ENCODE results near the gene MATN1. TPM values are rescaled to one million over a fixed set of nuclear protein-coding genes. Genes with fewer than 3 reads are reported as not detected.

Gene MATN1
- total RNA-seq, 4 donors from 2014 or later, result 0.98 TPM; not detected in 3

DNA sequence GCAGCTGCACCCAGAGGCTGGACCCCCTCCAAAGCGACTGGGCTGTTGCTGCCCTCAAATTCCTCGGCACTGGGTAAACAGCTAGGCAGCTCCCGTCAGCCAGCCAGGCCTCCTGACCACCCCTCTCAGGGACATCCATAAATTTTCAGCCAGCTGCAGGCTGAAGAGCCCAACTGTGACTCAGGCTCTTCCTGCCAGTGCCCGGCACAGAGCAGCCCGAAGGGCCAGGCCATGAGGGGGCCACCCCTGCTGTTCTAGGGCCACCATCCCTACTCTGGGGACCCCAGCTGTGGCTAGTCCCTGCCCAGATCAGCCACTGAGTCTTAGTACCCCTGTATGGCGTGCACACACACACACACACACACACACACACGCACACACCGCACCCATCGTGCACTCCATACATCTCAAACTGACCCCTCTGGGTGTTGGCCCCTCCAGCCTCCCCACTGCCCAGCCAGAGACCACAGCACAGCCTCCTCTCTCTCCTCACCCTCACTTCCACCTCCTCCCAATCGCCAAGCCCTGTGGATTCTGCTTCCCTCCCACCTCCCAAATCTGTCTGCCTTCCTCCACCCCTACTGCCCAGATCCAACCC is 40.4 kb upstream of the MATN1 start:
- Histone ChIP-seq H3K4me3 (no peak overlapping the region), H3K9me3 (no peaks in the 10 kb centered on the region), H3K36me3 (no peaks in the 10 kb centered on the region), H3K27ac (no peak overlapping the region), H3K4me1 (peaks cover 8% of the 10 kb centered on the region), H3K27me3 (no peaks in the 10 kb centered on the region)
- no peak for DNase-seq (ENCODE audit: low spot score in 2 of 2)
- WGBS, result 78% methylated on average over 10 of the region's 10 CpGs
- no peak for TF ChIP-seq POLR2A (IDR thresholded peaks at IDR 0.05)
- TF ChIP-seq EP300 (IDR thresholded peaks at IDR 0.05), result no peak
- TF ChIP-seq, protein P1, sequence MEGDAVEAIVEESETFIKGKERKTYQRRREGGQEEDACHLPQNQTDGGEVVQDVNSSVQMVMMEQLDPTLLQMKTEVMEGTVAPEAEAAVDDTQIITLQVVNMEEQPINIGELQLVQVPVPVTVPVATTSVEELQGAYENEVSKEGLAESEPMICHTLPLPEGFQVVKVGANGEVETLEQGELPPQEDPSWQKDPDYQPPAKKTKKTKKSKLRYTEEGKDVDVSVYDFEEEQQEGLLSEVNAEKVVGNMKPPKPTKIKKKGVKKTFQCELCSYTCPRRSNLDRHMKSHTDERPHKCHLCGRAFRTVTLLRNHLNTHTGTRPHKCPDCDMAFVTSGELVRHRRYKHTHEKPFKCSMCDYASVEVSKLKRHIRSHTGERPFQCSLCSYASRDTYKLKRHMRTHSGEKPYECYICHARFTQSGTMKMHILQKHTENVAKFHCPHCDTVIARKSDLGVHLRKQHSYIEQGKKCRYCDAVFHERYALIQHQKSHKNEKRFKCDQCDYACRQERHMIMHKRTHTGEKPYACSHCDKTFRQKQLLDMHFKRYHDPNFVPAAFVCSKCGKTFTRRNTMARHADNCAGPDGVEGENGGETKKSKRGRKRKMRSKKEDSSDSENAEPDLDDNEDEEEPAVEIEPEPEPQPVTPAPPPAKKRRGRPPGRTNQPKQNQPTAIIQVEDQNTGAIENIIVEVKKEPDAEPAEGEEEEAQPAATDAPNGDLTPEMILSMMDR (IDR thresholded peaks at IDR 0.05), result no peak
- no peak for TF ChIP-seq POLR2AphosphoS5 (IDR thresholded peaks at IDR 0.05)

DNA sequence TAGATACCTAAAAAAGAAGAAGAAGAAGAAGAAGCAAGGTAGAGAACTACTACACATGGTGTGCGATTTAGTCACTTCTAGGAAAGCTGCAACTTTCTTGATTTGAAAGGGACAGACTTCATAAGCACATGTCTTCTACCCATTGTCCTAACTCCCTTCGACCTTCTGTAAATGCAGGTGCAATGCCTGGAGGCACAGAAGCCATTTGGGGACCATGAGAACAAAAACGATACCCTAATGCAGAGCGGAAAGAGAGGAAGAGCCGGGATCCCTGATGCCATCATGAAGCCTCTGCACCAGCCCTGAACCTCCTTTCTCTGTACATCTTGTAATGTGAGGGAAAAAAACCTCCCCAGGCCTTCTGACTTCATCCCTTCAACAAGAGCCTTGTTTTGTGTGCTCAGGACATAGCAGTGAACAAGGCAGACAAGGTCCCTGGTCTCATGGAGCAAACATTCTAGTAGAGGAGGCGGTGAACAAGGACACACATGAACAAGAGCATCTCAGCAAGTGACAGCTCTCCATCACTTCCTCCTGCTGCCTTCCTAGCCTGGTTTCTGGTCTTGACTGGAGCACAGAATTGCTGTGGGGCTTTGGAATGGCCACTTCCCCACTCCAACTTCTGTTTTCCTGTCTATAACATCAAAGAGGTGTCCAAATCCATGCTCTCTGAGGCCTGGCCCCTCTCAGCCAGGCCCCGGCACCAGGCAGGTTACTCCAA is 39.7 kb upstream of the MATN1 start:
- WGBS, result 81% methylated on average over 7 of the region's 7 CpGs

DNA sequence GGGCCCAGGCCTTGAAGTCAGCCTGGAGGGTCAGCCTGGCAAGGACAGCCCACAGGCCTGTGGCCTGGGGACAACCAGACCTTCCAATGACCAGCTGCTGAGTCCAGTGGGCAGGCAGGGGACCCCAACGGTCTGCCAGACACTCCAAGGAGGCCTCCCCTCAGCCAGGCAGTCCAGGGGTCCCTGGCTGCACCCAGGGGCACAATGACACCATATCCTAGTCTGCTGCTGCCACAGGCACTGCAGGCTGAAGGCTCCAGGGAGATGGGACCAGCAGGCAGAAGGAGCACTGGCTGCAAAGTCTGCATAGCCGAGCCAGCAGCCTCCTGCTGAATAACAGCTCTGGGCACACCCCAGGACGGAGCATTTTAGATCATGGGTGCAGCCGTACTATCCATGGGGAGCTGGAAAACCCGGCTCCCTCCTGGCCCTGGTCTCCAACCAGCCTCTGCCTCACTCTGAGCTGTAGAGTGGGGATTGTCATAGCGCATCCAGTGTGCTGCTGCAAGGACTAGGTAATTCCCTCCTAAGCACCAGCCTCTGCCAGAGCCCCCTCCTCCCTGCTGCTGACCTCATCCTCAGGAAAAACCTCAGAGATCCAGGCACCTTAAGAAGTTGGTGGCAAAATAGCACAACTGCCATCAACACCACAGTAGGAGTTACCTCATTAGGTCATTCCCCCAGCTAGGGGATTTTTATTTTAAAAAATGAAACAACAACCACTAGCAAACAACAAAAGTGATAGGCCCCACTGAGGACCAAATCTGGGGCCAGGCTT is 39.0 kb upstream of the MATN1 start:
- H3K27ac ChIP-seq, result no peak overlapping the region
- DNase-seq (ENCODE audit: low spot score in 2 of 2), result no peak
- H3K27me3 ChIP-seq, result no peaks in the 10 kb centered on the region
- no peaks in the 10 kb centered on the region for H3K36me3 ChIP-seq
- TF ChIP-seq POLR2A (IDR thresholded peaks at IDR 0.05) (no peak), POLR2AphosphoS5 (IDR thresholded peaks at IDR 0.05) (no peak), EP300 (IDR thresholded peaks at IDR 0.05) (no peak)
- TF ChIP-seq, protein P1 (IDR thresholded peaks at IDR 0.05), result no peak
- no peaks in the 10 kb centered on the region for H3K9me3 ChIP-seq
- peaks cover 10% of the 10 kb centered on the region for H3K4me1 ChIP-seq
- no peak overlapping the region for H3K4me3 ChIP-seq
- WGBS, result 80% methylated on average over 1 of the region's 6 CpGs

More for the DNA sequence above, 39.7 kb upstream of the MATN1 start:
- no peaks in the 10 kb centered on the region for H3K36me3 ChIP-seq
- no peaks in the 10 kb centered on the region for H3K27me3 ChIP-seq
- H3K27ac ChIP-seq, result no peak overlapping the region
- no peak overlapping the region for H3K4me3 ChIP-seq
- TF ChIP-seq, protein P1 (IDR thresholded peaks at IDR 0.05), result no peak
- TF ChIP-seq EP300 (IDR thresholded peaks at IDR 0.05), result no peak
- no peak for TF ChIP-seq POLR2A (IDR thresholded peaks at IDR 0.05)
- no peak for TF ChIP-seq POLR2AphosphoS5 (IDR thresholded peaks at IDR 0.05)
- no peak for DNase-seq (ENCODE audit: low spot score in 2 of 2)
- peaks cover 9% of the 10 kb centered on the region for H3K4me1 ChIP-seq
- H3K9me3 ChIP-seq, result no peaks in the 10 kb centered on the region

DNA sequence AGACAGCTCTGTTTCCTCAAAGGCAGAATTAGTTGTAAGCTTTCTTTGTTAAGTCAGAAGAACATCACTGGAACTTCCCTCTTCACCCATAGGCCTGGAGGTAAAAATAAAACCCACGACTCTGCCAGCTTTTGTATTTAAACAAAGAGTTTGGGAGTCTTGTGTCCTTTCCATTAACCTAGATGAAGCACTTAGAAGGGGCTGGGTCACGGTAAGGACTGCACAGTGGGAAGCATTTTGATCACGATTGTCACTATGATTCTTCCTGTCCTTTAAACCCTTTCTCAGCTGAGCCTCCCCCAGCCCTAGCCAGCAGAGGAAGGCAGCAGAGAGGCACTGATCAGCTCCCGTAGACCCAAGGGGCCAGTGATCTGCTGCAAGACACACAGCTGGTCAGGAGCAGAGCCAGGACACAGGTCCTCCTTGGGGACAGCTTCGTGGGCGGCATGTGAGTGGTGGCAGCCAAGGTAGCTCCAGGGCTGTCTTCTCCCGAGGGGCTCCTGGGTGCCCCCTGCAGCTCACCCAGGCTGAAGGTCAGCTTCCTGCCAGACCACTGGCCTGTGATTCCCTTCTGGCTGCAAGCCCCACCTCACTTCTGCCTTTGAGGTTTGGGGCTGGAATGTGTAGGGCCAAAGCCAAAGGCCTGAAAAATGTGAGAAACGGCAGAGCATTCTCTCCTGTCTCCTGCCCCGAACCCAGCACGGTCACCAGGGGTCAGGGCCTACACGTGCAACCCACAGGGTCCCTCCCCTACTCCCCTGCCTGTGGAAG is 38.2 kb upstream of the MATN1 start:
- H3K27ac ChIP-seq, result no peak overlapping the region

More for the DNA sequence above, 38.2 kb upstream of the MATN1 start:
- WGBS, result 63% methylated on average over 8 of the region's 11 CpGs
- Histone ChIP-seq H3K9me3 (no peaks in the 10 kb centered on the region), H3K4me3 (no peak overlapping the region), H3K27me3 (no peaks in the 10 kb centered on the region), H3K36me3 (no peaks in the 10 kb centered on the region), H3K4me1 (peaks cover 10% of the 10 kb centered on the region)
- TF ChIP-seq EP300 (IDR thresholded peaks at IDR 0.05), result no peak
- TF ChIP-seq POLR2A (IDR thresholded peaks at IDR 0.05), result no peak
- TF ChIP-seq, protein P1 (IDR thresholded peaks at IDR 0.05), result no peak
- no peak for TF ChIP-seq POLR2AphosphoS5 (IDR thresholded peaks at IDR 0.05)
- DNase-seq (ENCODE audit: low spot score in 2 of 2), result no peak

All from suprapubic skin (tissue), 4 donors.